Myocyte (in vitro differentiated cells): ENCODE data around the gene MYCBPAP. TPM values are rescaled to one million over a fixed set of nuclear protein-coding genes. Genes with fewer than 3 reads are reported as not detected.

ENCODE experiments used
- DNase-seq: peaks from one replicate; pipeline ENCODE4 v3.0.0-alpha.2; 2012; ENCODE audit warnings: low read depth
- total RNA-seq: library from RNA; depleted of rRNA; stranded (reverse); fragments of >200 nt; gene quantifications from 2 replicates; pipeline ENCODE4 v1.2.3, GENCODE V29; 2014

MYCBPAP gene
- total RNA-seq, 1 donor from 2014 or later = 0.35 TPM

GRCh38 chr17:50568659-50569058 is 60.4 kb downstream of the MYCBPAP start:
- DNase-seq = no peak

GRCh38 chr17:50569592-50569991 is 61.4 kb downstream of the MYCBPAP start:
- no peak for DNase-seq

GRCh38 chr17:50570032-50570431 is 61.8 kb downstream of the MYCBPAP start:
- DNase-seq = no peak

DNA sequence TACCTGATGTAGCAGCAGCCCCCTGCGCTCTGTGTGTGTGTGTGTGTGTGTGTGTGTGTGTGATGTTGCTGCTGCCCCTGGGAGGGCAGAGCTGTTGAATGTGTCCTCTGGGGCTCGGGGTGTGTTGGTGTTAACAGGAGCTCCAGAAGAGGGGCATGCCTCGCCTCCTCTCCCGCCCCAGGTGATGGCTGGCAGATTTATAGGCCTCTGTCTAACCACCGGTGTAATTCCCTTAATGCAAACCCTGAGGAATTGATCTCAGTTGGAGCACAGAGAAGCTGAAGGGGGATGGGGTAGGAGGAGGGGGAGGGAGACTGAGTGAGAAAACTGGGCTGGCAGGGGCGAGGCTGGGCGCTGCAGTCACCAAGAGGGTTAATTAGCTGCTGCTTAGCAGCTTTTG is 62.3 kb downstream of the MYCBPAP start:
- DNase-seq = no peak

GRCh38 chr17:50571681-50572080 is 63.4 kb downstream of the MYCBPAP start:
- no peak for DNase-seq

DNA sequence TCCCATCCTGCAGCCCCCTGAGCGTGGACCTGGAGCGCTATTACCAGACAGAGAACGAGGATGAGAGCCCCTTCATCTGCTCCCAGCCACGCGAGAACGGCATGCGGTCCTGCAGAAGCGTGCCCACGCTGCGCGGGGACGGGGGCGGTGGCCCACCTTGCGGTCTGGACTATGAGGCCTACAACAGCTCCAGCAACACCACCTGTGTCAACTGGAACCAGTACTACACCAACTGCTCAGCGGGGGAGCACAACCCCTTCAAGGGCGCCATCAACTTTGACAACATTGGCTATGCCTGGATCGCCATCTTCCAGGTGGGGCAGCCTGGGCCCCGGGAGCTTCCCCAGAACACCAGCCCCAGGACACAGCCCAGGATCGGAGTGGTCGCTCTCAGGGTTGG is 64.3 kb downstream of the MYCBPAP start:
- no peak for DNase-seq

GRCh38 chr17:50573866-50574611 is 65.8 kb downstream of the MYCBPAP start:
- DNase-seq = no peak

DNA sequence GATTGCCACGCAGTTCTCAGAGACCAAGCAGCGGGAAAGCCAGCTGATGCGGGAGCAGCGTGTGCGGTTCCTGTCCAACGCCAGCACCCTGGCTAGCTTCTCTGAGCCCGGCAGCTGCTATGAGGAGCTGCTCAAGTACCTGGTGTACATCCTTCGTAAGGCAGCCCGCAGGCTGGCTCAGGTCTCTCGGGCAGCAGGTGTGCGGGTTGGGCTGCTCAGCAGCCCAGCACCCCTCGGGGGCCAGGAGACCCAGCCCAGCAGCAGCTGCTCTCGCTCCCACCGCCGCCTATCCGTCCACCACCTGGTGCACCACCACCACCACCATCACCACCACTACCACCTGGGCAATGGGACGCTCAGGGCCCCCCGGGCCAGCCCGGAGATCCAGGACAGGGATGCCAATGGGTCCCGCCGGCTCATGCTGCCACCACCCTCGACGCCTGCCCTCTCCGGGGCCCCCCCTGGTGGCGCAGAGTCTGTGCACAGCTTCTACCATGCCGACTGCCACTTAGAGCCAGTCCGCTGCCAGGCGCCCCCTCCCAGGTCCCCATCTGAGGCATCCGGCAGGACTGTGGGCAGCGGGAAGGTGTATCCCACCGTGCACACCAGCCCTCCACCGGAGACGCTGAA is 67.5 kb downstream of the MYCBPAP start:
- DNase-seq = no peak

- DNase-seq = no peak
Observed at GRCh38 chr17:50576864-50577263, 68.6 kb downstream of the MYCBPAP start.

- no peak for DNase-seq
Observed at GRCh38 chr17:50577451-50577954, 69.3 kb downstream of the MYCBPAP start.

GRCh38 chr17:50578173-50578572 is 69.9 kb downstream of the MYCBPAP start:
- DNase-seq = no peak

DNA sequence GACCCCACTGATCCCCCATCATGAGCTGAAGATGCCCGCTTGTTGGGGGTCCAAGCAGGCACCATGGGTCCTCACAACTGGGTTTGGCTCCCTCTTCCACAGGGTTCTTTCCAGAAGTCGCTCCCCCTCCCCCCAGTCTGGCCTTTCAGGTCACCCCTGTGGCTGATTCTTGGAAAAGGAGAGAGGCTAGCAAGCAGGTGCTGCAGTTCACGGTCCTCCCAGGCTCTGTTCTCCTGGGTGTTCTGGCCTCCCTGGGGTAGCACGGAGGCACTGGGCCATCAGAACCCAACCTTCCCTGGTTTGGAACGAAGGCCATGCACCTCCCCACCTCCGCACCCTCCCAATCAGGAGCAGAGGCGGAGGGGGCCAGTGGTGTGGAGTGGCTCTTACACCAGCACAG is 71.2 kb downstream of the MYCBPAP start:
- no peak for DNase-seq

GRCh38 chr17:50580646-50581045 is 72.4 kb downstream of the MYCBPAP start:
- no peak for DNase-seq

Other genes starting within 250 kb of the MYCBPAP start
- not detected in 2 replicates for gene TMEM92, start 234.0 kb upstream of the MYCBPAP start, total RNA-seq
- gene XYLT2, start 162.3 kb upstream of the MYCBPAP start, total RNA-seq = 21.4 and 26.0 TPM in 2 replicates
- gene MRPL27, start 135.3 kb upstream of the MYCBPAP start, total RNA-seq = 51.6 and 63.9 TPM in 2 replicates
- gene EME1, start 135.2 kb upstream of the MYCBPAP start, total RNA-seq = 0.62 and 0.68 TPM in 2 replicates
- 64.2 and 94.5 TPM in 2 replicates for gene LRRC59, start 110.9 kb upstream of the MYCBPAP start, total RNA-seq
- gene ACSF2, start 82.2 kb upstream of the MYCBPAP start, total RNA-seq = 20.8 and 29.9 TPM in 2 replicates
- not detected in 2 replicates for gene CHAD, start 39.6 kb upstream of the MYCBPAP start, total RNA-seq
- 34.2 and 39.3 TPM in 2 replicates for gene RSAD1, start 29.6 kb upstream of the MYCBPAP start, total RNA-seq
- gene EPN3, start 24.3 kb downstream of the MYCBPAP start, total RNA-seq = not detected in 2 replicates
- 45.9 and 50.3 TPM in 2 replicates for gene SPATA20, start 38.7 kb downstream of the MYCBPAP start, total RNA-seq
- 0.03 and 0.10 TPM in 2 replicates for gene CACNA1G, start 52.3 kb downstream of the MYCBPAP start, total RNA-seq
- gene ABCC3, start 126.4 kb downstream of the MYCBPAP start, total RNA-seq = 1.6 and 2.0 TPM in 2 replicates
- 40.3 and 48.0 TPM in 2 replicates for gene ANKRD40, start 199.5 kb downstream of the MYCBPAP start, total RNA-seq
- 65.1 and 70.5 TPM in 2 replicates for gene LUC7L3, start 211.2 kb downstream of the MYCBPAP start, total RNA-seq